Aorta (tissue), 5 donors: ENCODE data around the gene LMTK3. TPM values are rescaled to one million over a fixed set of nuclear protein-coding genes. Genes with fewer than 3 reads are reported as not detected.

Experiments
- ATAC-seq: fragments of 200-7000 bp; cut with Tn5 transposase; one replicate; pipeline ENCODE4 v1.9.1; 2022; ENCODE audit warnings: moderate library complexity; ENCODE audit not compliant: low FRiP score
- DNase-seq, 2 donors: peaks; one replicate each; pipeline ENCODE4 v3.0.0-alpha.2; 2020
- H3K27ac ChIP-seq, 2 donors: one replicate each; pipeline ENCODE4 v1.5.1; 2013; ENCODE audit warnings: low read length in 2 of 2, mild to moderate bottlenecking in 2 of 2, moderate library complexity in 2 of 2, control low read depth in 1 of 2, inconsistent platforms in 1 of 2, low read depth in 1 of 2
- H3K27me3 ChIP-seq, 2 donors: one replicate each; pipeline ENCODE4 v1.6.1; 2013; ENCODE audit warnings: control low read depth in 1 of 2, low read length in 1 of 2, mild to moderate bottlenecking in 1 of 2, moderate library complexity in 1 of 2; ENCODE audit not compliant: insufficient read depth in 2 of 2, control insufficient read depth in 1 of 2
- H3K36me3 ChIP-seq, 2 donors: one replicate each; pipeline ENCODE4 v1.6.1; 2013; ENCODE audit warnings: control low read depth in 1 of 2, low read length in 1 of 2, mild to moderate bottlenecking in 1 of 2; ENCODE audit not compliant: insufficient read depth in 2 of 2, control insufficient read depth in 1 of 2
- H3K4me1 ChIP-seq, 2 donors: one replicate each; pipeline ENCODE4 v1.6.1; 2013; ENCODE audit warnings: low read length in 2 of 2, control low read depth in 1 of 2, mild to moderate bottlenecking in 1 of 2, moderate library complexity in 1 of 2; ENCODE audit not compliant: insufficient read depth in 2 of 2, control insufficient read depth in 1 of 2
- H3K4me3 ChIP-seq, 2 donors: one replicate each; pipeline ENCODE4 v1.5.1; 2013; ENCODE audit warnings: low read length in 2 of 2, control low read depth in 1 of 2, mild to moderate bottlenecking in 1 of 2
- H3K9me3 ChIP-seq: one replicate; pipeline ENCODE4 v1.6.1; 2013; ENCODE audit warnings: mild to moderate bottlenecking, low read length; ENCODE audit not compliant: control insufficient read depth
- WGBS, 2 donors: extraction: QIAGEN DNeasy Blood & Tissue Kit; methylation state at CpG; one replicate each; pipeline ENCODE4 v1.1.7; 2013; 5-methylcytosine and 5-hydroxymethylcytosine counted together
- intact Hi-C, 2 donors: fragments of 100-400 bp; cut with DNase I; formaldehyde crosslinking; loops; one replicate each; pipeline versions ENCODE4 v1.14.2 to v1.15.0; 2022
- polyA plus RNA-seq, 2 donors: library from polyadenylated mRNA; stranded (reverse); fragments of 200-250 nt; gene quantifications; one replicate each; pipeline ENCODE4 v1.2.3, GENCODE V29; 2013
- total RNA-seq, 2 donors: library from RNA; stranded (reverse); fragmentation: NEBNext Ultra II Directional; extraction: Animal tissue kit (Norgen Biotek cat#: 25700); gene quantifications; one replicate each; pipeline ENCODE4 v1.2.1, GENCODE V29; 2021
- donor health status: healthy with polysubstance abuse.
- donor health status: Bipolar disorder and iron deficiency.
- donor health status: DM: no; HTN: no; CAD: no.
- donor health status: DM: no; HTN: no; CAD: no.
- donor health status: DM: yes; HTN: yes; CAD: no.

LMTK3 gene
- total and polyA plus RNA-seq, 4 donors: 0.51 to 4.2 (median 0.98) TPM

DNA sequence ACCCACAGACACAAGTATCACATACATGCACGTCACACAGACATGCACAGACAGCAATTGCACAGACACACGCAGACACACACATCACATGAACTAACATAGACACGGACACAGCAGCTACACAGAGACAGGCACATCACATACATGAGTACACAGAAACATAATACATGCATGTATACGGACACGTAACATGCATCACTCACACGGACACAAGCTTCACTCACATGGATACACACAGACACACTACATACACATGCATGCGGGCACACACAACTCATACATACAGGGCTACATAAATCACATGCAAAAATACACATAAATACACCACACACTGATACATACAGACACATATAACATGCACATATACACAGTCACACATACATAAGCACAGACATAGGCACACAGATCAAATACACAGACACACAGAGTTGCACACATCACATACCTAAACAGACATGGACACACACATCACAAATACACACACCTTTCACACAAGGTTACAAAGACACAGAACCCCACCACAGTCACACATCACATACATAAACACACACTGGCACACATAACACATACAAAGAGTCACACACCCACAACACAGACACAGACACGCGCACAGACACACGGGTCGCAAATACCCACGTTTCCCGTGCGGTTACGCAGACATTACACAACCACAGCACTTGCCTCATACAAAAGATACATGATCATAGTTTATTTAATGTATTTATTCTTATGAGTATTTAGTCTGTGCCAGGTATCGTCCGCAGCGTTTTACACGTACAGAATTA lies 1.1 kb upstream of the LMTK3 start:
- Histone ChIP-seq H3K4me1 (no peaks in the 10 kb centered on the region), H3K36me3 (no peaks in the 10 kb centered on the region), H3K27me3 (no peaks in the 10 kb centered on the region), H3K27ac (no peak overlapping the region), H3K9me3 (no peaks in the 10 kb centered on the region), H3K4me3 (no peak overlapping the region)
- intact Hi-C loops: loop anchor here in 1 of 2 donors (5.0 kb wide), 1 partner anchor 70 kb away; no protein-coding TSS in a partner anchor
- WGBS, 2 donors: 46 to 50% methylated on average over 19 of the region's 19 CpGs
- DNase-seq: no peak
- ATAC-seq: no peak

DNA sequence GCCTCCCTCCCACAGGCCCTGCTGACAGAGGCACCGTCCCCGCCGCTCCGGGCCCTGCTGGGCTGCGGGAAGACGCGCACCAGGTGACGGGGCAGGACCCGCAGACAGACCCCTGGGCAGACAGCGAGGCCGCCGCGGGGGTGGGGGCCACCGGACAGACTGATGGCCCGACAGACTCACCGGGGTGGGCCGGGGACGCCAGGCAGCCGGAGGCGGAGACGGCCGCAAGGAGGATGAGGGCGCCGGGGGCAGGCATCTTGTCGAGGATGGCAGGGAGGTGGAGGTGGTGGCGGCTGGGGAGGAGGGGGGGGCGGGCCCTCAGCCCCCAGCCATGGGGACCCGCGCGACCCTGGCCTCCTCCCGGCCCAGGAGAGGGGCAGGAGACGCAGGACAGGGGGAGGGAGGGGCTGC lies 309 bp downstream of the LMTK3 start:
- H3K4me3 ChIP-seq: no peak overlapping the region
- WGBS, 2 donors: 2 to 3% methylated on average over 27 to 32 of the region's 32 CpGs

DNA sequence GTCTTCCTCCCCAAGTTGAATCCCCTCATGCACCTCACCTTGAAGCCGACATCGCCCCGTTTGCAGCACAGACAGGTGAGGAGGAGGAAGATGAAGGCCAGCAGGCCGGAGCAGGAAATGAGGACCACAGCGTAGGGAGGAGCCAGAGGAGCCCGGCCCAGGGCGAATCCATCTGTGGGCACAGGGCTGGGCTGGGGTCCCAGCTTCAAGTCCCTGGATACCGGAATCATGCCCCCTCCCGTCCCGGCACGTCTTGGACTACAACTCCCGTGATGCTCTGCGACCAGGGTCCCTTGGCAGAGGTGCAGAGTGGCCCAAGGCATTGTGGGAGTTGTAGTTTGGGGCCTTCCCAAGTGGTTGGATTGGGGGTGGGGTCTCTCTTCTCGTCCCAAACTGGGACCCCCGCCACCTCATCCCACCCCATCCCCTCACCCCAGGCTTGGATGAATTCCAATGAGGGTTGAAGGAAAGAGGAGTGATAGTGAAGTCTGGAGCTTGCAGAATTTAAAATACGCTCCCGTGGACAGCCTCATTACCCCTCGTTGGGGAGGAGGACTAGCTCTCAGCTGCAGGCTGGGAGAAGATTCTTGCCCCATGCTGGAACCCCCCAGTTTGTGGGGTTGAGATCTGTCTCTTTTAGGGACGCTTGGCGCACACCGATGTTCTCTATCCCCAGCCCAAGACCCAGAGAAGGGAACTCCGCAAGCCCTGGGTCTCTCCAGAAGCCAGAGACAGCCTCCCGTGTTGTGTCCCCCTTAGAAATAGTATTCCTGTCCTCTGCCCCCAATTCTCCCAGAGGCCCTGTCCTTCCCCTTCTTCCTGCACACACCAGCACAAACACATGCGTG lies 990 bp downstream of the LMTK3 start:
- intact Hi-C loops: loop anchor here in 1 of 2 donors (5.0 kb wide), 1 partner anchor 72 kb away; no protein-coding TSS in a partner anchor
- ATAC-seq (peak; percentile 66), DNase-seq (peak; percentile 85 to 89)
- H3K27ac ChIP-seq: no peak overlapping the region
- H3K27me3 ChIP-seq: no peaks in the 10 kb centered on the region
- H3K36me3 ChIP-seq: no peaks in the 10 kb centered on the region
- no peaks in the 10 kb centered on the region for H3K9me3 ChIP-seq
- no peaks in the 10 kb centered on the region for H3K4me1 ChIP-seq
- WGBS, 2 donors: 9 to 10% methylated on average over 24 of the region's 24 CpGs
- peak overlapping the region in 1 of 2 donors; percentile 3 for H3K4me3 ChIP-seq

More for the DNA sequence above, 309 bp downstream of the LMTK3 start:
- ATAC-seq (no peak), DNase-seq (no peak)
- Histone ChIP-seq H3K36me3 (no peaks in the 10 kb centered on the region), H3K4me1 (no peaks in the 10 kb centered on the region), H3K27ac (no peak overlapping the region), H3K27me3 (no peaks in the 10 kb centered on the region), H3K9me3 (no peaks in the 10 kb centered on the region)
- intact Hi-C loops: loop anchor here in 1 of 2 donors (5.0 kb wide), 1 partner anchor 71 kb away; no protein-coding TSS in a partner anchor

DNA sequence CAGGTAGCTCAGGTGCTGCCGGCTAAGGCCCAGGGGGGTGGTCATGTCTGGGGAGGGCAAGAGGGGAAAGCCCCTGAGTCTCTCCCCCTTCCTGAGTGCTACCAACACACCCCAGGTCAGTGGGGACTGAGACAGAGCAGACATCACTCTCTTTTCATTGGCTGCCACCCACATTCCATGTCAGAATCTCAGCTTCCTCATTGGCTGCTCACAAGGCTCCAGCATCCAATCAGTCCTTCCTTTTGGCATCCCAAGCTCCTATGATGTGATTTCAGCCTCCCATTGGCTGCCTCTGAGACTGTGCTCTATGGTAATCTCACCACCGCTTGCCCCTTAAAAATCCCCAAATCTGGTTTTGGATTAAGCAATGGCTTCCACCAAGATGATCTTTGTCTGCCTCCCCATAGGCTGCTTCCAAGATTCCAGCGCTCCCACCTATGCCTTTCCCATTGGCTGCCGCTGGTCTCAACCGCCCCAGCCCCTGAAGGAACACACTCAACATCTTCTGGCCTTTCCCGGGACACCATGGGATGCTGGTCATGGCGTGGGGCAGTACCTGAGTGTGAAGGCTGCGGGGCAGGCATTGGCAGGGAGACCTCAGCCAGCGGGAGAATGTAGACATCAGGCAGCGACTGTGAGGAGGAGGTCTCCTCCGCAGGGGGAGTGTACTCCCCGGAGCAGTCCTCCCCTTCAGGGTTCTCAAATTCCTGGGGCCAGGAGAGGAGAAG lies 2.0 kb downstream of the LMTK3 start:
- intact Hi-C loops: loop anchor here (5.0 kb wide), 1 partner anchor 73 kb away; no protein-coding TSS in a partner anchor
- Histone ChIP-seq H3K27me3 (no peaks in the 10 kb centered on the region), H3K9me3 (no peaks in the 10 kb centered on the region), H3K36me3 (no peaks in the 10 kb centered on the region), H3K4me3 (no peak overlapping the region), H3K4me1 (no peaks in the 10 kb centered on the region), H3K27ac (no peak overlapping the region)
- ATAC-seq (no peak), DNase-seq (no peak)
- WGBS, 2 donors: 80 to 87% methylated on average over 12 of the region's 12 CpGs

DNA sequence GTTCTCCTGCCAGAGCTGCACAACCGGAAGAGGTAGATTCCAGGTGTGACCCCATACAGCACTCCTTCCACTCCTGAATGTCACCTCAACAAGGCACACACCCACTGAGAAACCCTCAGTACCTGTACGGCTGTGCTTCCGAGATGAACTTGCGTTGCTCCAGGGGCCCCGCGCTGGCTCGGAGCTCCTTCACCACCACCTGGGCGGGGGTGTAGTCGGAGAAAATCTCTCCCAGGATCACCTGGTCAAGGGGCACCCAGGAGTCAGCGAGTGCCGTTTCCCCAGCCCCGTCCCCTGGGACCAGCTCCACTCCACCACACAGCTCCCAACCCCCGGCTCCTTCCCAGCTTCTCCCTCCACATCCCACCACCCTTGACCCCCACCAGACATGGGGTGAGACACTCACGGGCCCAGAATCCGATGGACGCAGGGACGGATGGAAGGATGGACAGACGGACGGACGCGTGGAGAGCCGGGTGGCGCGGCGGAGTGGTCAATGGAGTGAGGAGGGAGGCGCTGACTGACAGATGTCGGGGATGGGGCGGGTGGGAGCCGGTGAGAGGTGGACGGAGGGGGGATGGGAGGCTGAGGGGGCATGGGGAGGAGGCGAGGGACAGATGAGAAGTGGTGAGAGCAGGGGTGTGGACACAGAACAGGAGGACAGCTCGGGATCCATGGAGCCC lies 2.8 kb downstream of the LMTK3 start:
- no peak overlapping the region for H3K4me3 ChIP-seq
- intact Hi-C loops: loop anchor here in 1 of 2 donors (5.0 kb wide), 1 partner anchor 73 kb away; no protein-coding TSS in a partner anchor
- no peaks in the 10 kb centered on the region for H3K4me1 ChIP-seq
- H3K9me3 ChIP-seq: no peaks in the 10 kb centered on the region
- H3K36me3 ChIP-seq: no peaks in the 10 kb centered on the region
- no peaks in the 10 kb centered on the region for H3K27me3 ChIP-seq
- 87 to 88% methylated on average over 32 of the region's 32 CpGs for WGBS, 2 donors
- no peak overlapping the region for H3K27ac ChIP-seq
- DNase-seq (no peak), ATAC-seq (no peak)

DNA sequence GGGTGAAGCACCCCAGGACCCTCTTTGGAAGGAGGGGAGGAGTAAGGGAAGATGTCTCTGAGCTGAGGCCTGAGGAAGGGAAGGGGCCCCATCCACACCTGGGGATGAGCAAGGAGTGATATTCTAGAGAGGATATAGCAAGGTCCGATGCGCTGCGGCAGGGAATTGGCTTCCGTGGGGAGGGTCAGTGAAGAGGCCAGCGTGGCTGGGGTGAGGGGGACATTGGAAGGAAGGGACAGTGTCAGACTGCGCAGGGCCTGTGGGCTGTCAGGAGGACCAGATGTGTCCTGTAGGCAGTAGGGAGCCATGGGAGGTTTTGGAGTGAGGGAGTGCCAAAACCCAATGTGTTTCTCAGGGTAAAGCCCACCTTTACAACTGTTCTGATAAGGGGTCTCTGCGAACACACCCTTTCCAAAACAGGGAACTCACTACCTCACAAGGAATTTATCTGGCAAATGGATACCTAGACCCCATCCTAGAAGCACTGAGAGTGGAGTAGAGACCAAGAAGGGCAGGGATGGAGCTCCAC lies 3.7 kb downstream of the LMTK3 start:
- H3K27me3 ChIP-seq: no peaks in the 10 kb centered on the region
- 94 to 98% methylated on average over 7 of the region's 7 CpGs for WGBS, 2 donors
- intact Hi-C loops: loop anchor here in 1 of 2 donors (5.0 kb wide), 1 partner anchor 74 kb away; no protein-coding TSS in a partner anchor

DNA sequence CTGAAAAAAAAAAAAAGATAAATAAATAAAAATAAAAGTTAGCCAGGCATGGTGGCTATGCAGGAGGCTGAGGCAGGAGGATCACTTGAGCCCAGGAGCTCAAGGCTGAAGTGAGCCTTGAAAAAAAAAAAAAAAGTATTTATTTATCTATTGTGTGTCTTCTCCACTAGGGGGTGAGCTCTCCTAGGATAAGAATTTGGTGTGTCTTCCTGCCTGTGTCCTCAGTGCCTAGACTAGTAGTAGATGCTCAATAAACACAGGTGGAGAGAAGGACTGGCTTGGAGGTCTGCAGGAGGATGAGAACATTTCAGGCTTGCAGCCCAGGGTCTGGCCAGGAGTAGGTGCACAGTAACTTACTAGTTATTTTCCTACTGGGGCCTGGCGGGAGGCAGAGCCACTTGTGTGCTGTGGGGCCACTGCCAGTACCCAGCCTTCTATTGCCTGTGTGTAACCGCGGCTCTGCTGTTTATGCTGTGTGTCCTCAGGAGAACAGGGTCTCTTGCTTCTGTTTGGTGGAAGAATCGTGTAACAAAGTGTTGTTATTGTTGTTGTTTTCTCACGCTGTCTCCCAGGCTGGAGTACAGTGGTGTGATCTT lies 5.4 kb downstream of the LMTK3 start:
- H3K27ac ChIP-seq: no peak overlapping the region
- intact Hi-C loops: loop anchor here in 1 of 2 donors (5.0 kb wide), 1 partner anchor 76 kb away; no protein-coding TSS in a partner anchor
- no peaks in the 10 kb centered on the region for H3K36me3 ChIP-seq
- H3K9me3 ChIP-seq: no peaks in the 10 kb centered on the region
- ATAC-seq (no peak), DNase-seq (no peak)
- H3K4me3 ChIP-seq: no peak overlapping the region
- H3K4me1 ChIP-seq: no peaks in the 10 kb centered on the region
- WGBS, 2 donors: 54 to 56% methylated on average over 5 of the region's 5 CpGs
- H3K27me3 ChIP-seq: no peaks in the 10 kb centered on the region

More for the DNA sequence above, 3.7 kb downstream of the LMTK3 start:
- no peak overlapping the region for H3K27ac ChIP-seq
- DNase-seq (no peak), ATAC-seq (no peak)
- H3K4me1 ChIP-seq: no peaks in the 10 kb centered on the region
- H3K4me3 ChIP-seq: no peak overlapping the region
- no peaks in the 10 kb centered on the region for H3K36me3 ChIP-seq
- no peaks in the 10 kb centered on the region for H3K9me3 ChIP-seq
